NCI-H2196 treated with DMSO at 0.1 percent for 48 hours (cell line): ENCODE measurements around the gene PRRX1.

Experiments
- DNase-seq: peaks from one replicate; lab custom pipeline; 2025; ENCODE audit not compliant: unreplicated experiment; lab: John Stamatoyannopoulos, UW

The PRRX1 gene

GRCh38 chr1:170687621-170688020, 23.7 kb downstream of the PRRX1 start:
- no peak for DNase-seq

GRCh38 chr1:170691258-170691657, 27.3 kb downstream of the PRRX1 start:
- no peak for DNase-seq

GRCh38 chr1:170692866-170693575, 29.1 kb downstream of the PRRX1 start:
- no peak for DNase-seq

GRCh38 chr1:170694172-170694926, 30.4 kb downstream of the PRRX1 start:
- no peak for DNase-seq

GRCh38 chr1:170695955-170696590, 32.1 kb downstream of the PRRX1 start:
- DNase-seq: no peak

- DNase-seq: no peak
Observed at GRCh38 chr1:170696591-170697290, 32.8 kb downstream of the PRRX1 start.

- DNase-seq: no peak
Observed at GRCh38 chr1:170697316-170697715, 33.4 kb downstream of the PRRX1 start.

- no peak for DNase-seq
Observed at GRCh38 chr1:170698301-170699275, 34.7 kb downstream of the PRRX1 start.

- DNase-seq: no peak
Observed at GRCh38 chr1:170699696-170700095, 35.8 kb downstream of the PRRX1 start.

- DNase-seq: no peak
Observed at GRCh38 chr1:170700842-170701615, 37.1 kb downstream of the PRRX1 start.

GRCh38 chr1:170701962-170702361, 38.0 kb downstream of the PRRX1 start:
- DNase-seq: no peak

GRCh38 chr1:170703591-170703990, 39.7 kb downstream of the PRRX1 start:
- no peak for DNase-seq

- DNase-seq: no peak
Observed at GRCh38 chr1:170704256-170704655, 40.3 kb downstream of the PRRX1 start.

- DNase-seq: no peak
Observed at GRCh38 chr1:170705981-170706380, 42.0 kb downstream of the PRRX1 start.

- DNase-seq: no peak
Observed at GRCh38 chr1:170707117-170707516, 43.2 kb downstream of the PRRX1 start.

- no peak for DNase-seq
Observed at GRCh38 chr1:170707959-170708655, 44.2 kb downstream of the PRRX1 start.

- no peak for DNase-seq
Observed at GRCh38 chr1:170711682-170712081, 47.8 kb downstream of the PRRX1 start.

GRCh38 chr1:170714163-170714562, 50.2 kb downstream of the PRRX1 start:
- DNase-seq: no peak

- no peak for DNase-seq
Observed at GRCh38 chr1:170714938-170715337, 51.0 kb downstream of the PRRX1 start.
